Stomach smooth muscle (tissue), 2 donors: ENCODE measurements around the gene SMARCAD1.
A peak's percentile ranks its signal among the peaks of the same experiment; 100 is the strongest.

Experiments
- H3K27ac ChIP-seq: one replicate; pipeline ENCODE4 v1.7.0; 2013; ENCODE audit warnings: mild to moderate bottlenecking, low read length, inconsistent platforms
- H3K27me3 ChIP-seq, 2 donors: one replicate each; pipeline ENCODE4 v1.7.0; 2013; ENCODE audit warnings: low read length in 2 of 2; ENCODE audit not compliant: insufficient read depth in 2 of 2, control insufficient read depth in 1 of 2
- H3K36me3 ChIP-seq, 2 donors: one replicate each; pipeline ENCODE4 v1.7.0; 2013; ENCODE audit warnings: low read length in 2 of 2; ENCODE audit not compliant: control insufficient read depth in 2 of 2, insufficient read depth in 2 of 2
- H3K4me1 ChIP-seq: one replicate; pipeline ENCODE4 v1.7.0; 2013; ENCODE audit warnings: low read length; ENCODE audit not compliant: control insufficient read depth, insufficient read depth
- H3K4me3 ChIP-seq, 2 donors: one replicate each; pipeline ENCODE4 v1.7.0; 2013; ENCODE audit warnings: low read length in 2 of 2
- H3K9ac ChIP-seq, 2 donors: one replicate each; pipeline ENCODE4 v1.7.0; 2013; ENCODE audit warnings: low read length in 2 of 2, mild to moderate bottlenecking in 1 of 2
- H3K9me3 ChIP-seq, 2 donors: one replicate each; pipeline ENCODE4 v1.7.0; 2013; ENCODE audit warnings: low read length in 2 of 2; ENCODE audit not compliant: control insufficient read depth in 2 of 2
- donor health status: healthy.
- donor health status: Pancreatic carcinoma.

SMARCAD1 gene

GRCh38 chr4:94207469-94208224, at the start of gene SMARCAD1:
TSS of gene SMARCAD1 (plus strand) at chr4:94207865. CDS start at chr4:94208395, 530 bp downstream.
- Histone ChIP-seq H3K36me3 (peaks cover 0 to 9% of the 10 kb centered on the region in 2 donors), H3K27ac (peak within 1 kb of the TSS; percentile 93), H3K9ac (peak within 1 kb of the TSS; percentile 95 to 96), H3K9me3 (no peaks in the 10 kb centered on the region), H3K4me1 (peaks cover 6% of the 10 kb centered on the region), H3K4me3 (peak within 1 kb of the TSS; percentile 85 to 89), H3K27me3 (no peaks in the 10 kb centered on the region)

- H3K36me3 ChIP-seq, result no peaks in the 10 kb centered on the region
- H3K9ac ChIP-seq, result no peak overlapping the region
- H3K4me1 ChIP-seq, result no peaks in the 10 kb centered on the region
- H3K9me3 ChIP-seq, result no peaks in the 10 kb centered on the region
- no peak overlapping the region for H3K27ac ChIP-seq
- H3K27me3 ChIP-seq, result no peaks in the 10 kb centered on the region
- no peak overlapping the region for H3K4me3 ChIP-seq
Observed at GRCh38 chr4:94158883-94159282, 48.8 kb upstream of the SMARCAD1 start.

GRCh38 chr4:94159790-94160189, 47.9 kb upstream of the SMARCAD1 start:
- H3K36me3 ChIP-seq, result no peaks in the 10 kb centered on the region
- no peak overlapping the region for H3K27ac ChIP-seq

GRCh38 chr4:94160774-94161173, 46.9 kb upstream of the SMARCAD1 start:
- Histone ChIP-seq H3K4me1 (no peaks in the 10 kb centered on the region), H3K9me3 (no peaks in the 10 kb centered on the region), H3K9ac (no peak overlapping the region), H3K27me3 (no peaks in the 10 kb centered on the region), H3K4me3 (no peak overlapping the region), H3K36me3 (no peaks in the 10 kb centered on the region), H3K27ac (no peak overlapping the region)

More at GRCh38 chr4:94159790-94160189, 47.9 kb upstream of the SMARCAD1 start:
- H3K4me3 ChIP-seq, result no peak overlapping the region
- H3K4me1 ChIP-seq, result no peaks in the 10 kb centered on the region
- no peak overlapping the region for H3K9ac ChIP-seq
- no peaks in the 10 kb centered on the region for H3K27me3 ChIP-seq
- H3K9me3 ChIP-seq, result no peaks in the 10 kb centered on the region

- Histone ChIP-seq H3K4me3 (no peak overlapping the region), H3K9ac (no peak overlapping the region), H3K4me1 (no peaks in the 10 kb centered on the region), H3K27ac (no peak overlapping the region), H3K27me3 (no peaks in the 10 kb centered on the region), H3K9me3 (no peaks in the 10 kb centered on the region), H3K36me3 (no peaks in the 10 kb centered on the region)
Observed at GRCh38 chr4:94165256-94165655, 42.4 kb upstream of the SMARCAD1 start.

- Histone ChIP-seq H3K27me3 (no peaks in the 10 kb centered on the region), H3K4me3 (no peak overlapping the region), H3K9me3 (no peaks in the 10 kb centered on the region), H3K27ac (no peak overlapping the region), H3K9ac (no peak overlapping the region), H3K36me3 (no peaks in the 10 kb centered on the region), H3K4me1 (no peaks in the 10 kb centered on the region)
Observed at GRCh38 chr4:94168321-94168720, 39.3 kb upstream of the SMARCAD1 start.

- Histone ChIP-seq H3K27me3 (no peaks in the 10 kb centered on the region), H3K27ac (no peak overlapping the region), H3K36me3 (no peaks in the 10 kb centered on the region), H3K9ac (no peak overlapping the region), H3K4me3 (no peak overlapping the region), H3K4me1 (no peaks in the 10 kb centered on the region), H3K9me3 (no peaks in the 10 kb centered on the region)
Observed at GRCh38 chr4:94169803-94170372, 37.8 kb upstream of the SMARCAD1 start.

GRCh38 chr4:94171616-94172015, 36.0 kb upstream of the SMARCAD1 start:
- no peaks in the 10 kb centered on the region for H3K36me3 ChIP-seq
- no peak overlapping the region for H3K9ac ChIP-seq
- H3K9me3 ChIP-seq, result no peaks in the 10 kb centered on the region
- no peak overlapping the region for H3K27ac ChIP-seq
- no peaks in the 10 kb centered on the region for H3K4me1 ChIP-seq
- H3K4me3 ChIP-seq, result no peak overlapping the region
- no peaks in the 10 kb centered on the region for H3K27me3 ChIP-seq

- no peak overlapping the region for H3K9ac ChIP-seq
- no peak overlapping the region for H3K4me3 ChIP-seq
- no peaks in the 10 kb centered on the region for H3K27me3 ChIP-seq
- no peaks in the 10 kb centered on the region for H3K9me3 ChIP-seq
- no peaks in the 10 kb centered on the region for H3K36me3 ChIP-seq
- H3K4me1 ChIP-seq, result no peaks in the 10 kb centered on the region
- H3K27ac ChIP-seq, result no peak overlapping the region
Observed at GRCh38 chr4:94175553-94176261, 32.0 kb upstream of the SMARCAD1 start.

GRCh38 chr4:94177822-94178221, 29.8 kb upstream of the SMARCAD1 start:
- H3K27ac ChIP-seq, result no peak overlapping the region

More at GRCh38 chr4:94177822-94178221, 29.8 kb upstream of the SMARCAD1 start:
- Histone ChIP-seq H3K36me3 (no peaks in the 10 kb centered on the region), H3K9ac (no peak overlapping the region), H3K4me1 (no peaks in the 10 kb centered on the region), H3K4me3 (no peak overlapping the region), H3K9me3 (no peaks in the 10 kb centered on the region), H3K27me3 (no peaks in the 10 kb centered on the region)
